HCT116 (cell line): Measurements from ENCODE around the gene PLCB3. TPM values are rescaled to one million over a fixed set of nuclear protein-coding genes. Genes with fewer than 3 reads are reported as not detected.

ENCODE experiments used
- ATAC-seq: fragments of 200-7000 bp; cut with Tn5 transposase; 2 replicates; pipeline ENCODE4 v1.9.1; 2020; ENCODE audit warnings: mild to moderate bottlenecking, moderate library complexity
- BruUV-seq: library from RNA; stranded (reverse); fragments of 400-500 nt; replicated peaks from 2 replicates; lab custom pipeline; 2021; lab: Mats Ljungman, UMichigan
- CTCF ChIA-PET: fragments of 300-600 bp; sonication (Branson Sonifier 250); formaldehyde crosslinking; loops from one replicate; lab custom pipeline; 2021; ENCODE audit warnings: antibody characterized with exemption; lab: Charles Lee
- POLR2A ChIA-PET: fragments of 300-600, 350-600 bp; sonication (Branson Sonifier 250); formaldehyde crosslinking; loops from one replicate; lab custom pipeline; 2021; ENCODE audit warnings: antibody characterized with exemption; lab: Charles Lee
- RAD21 ChIA-PET, 2 experiments: fragments of 300-600 bp; sonication (Branson Sonifier 250); formaldehyde crosslinking; loops; one replicate each; lab custom pipeline; 2023; ENCODE audit warnings: low total read pairs in 2 of 2; ENCODE audit not compliant: uncharacterized antibody in 2 of 2, unreplicated experiment in 2 of 2, low non-redundant PET in 1 of 2; lab: Charles Lee
- DNase-seq: peaks from one replicate; pipeline ENCODE4 v3.0.0-alpha.2; 2010; ENCODE audit warnings: low read depth, low spot score
- H2AFZ ChIP-seq: fragments of 200-600 bp; shearing (Covaris generic), sonication (generic); 2 replicates; pipeline ENCODE4 v1.6.1; 2017; ENCODE audit warnings: low read depth, mixed run types, mixed read lengths, antibody characterized with exemption, low read length; ENCODE audit not compliant: poor library complexity, severe bottlenecking
- H3K27ac ChIP-seq: 2 replicates; pipeline ENCODE4 v1.5.1; 2012; ENCODE audit warnings: low read depth, low read length
- H3K27me3 ChIP-seq: fragments of 200-600 bp; sonication (generic); 2 replicates; pipeline ENCODE4 v1.6.1; 2016; ENCODE audit warnings: mixed run types, low read length, mixed read lengths; ENCODE audit not compliant: insufficient read depth
- H3K36me3 ChIP-seq, 2 experiments: fragments of 200-500 bp in 1 of 2; fragments of 200-600 bp in 1 of 2; sonication (Bioruptor generic) in 1 of 2; sonication (generic) in 1 of 2; 2 replicates each; pipeline versions ENCODE4 v1.5.1 to v1.6.1; 2014 to 2016; ENCODE audit warnings: low read length in 2 of 2, inconsistent platforms in 1 of 2, mixed read lengths in 1 of 2, mixed run types in 1 of 2; ENCODE audit not compliant: insufficient read depth in 2 of 2, control insufficient read depth in 1 of 2
- H3K4me1 ChIP-seq, 2 experiments: fragments of 200-600 bp in 1 of 2; sonication (generic) in 1 of 2; 2 replicates each; pipeline versions ENCODE4 v1.5.1 to v1.6.1; 2012 to 2017; ENCODE audit warnings: low read length in 2 of 2, inconsistent platforms in 1 of 2, mild to moderate bottlenecking in 1 of 2, mixed read lengths in 1 of 2, mixed run types in 1 of 2, moderate library complexity in 1 of 2; ENCODE audit not compliant: insufficient read depth in 2 of 2, control insufficient read depth in 1 of 2
- H3K4me2 ChIP-seq: fragments of 200-600 bp; sonication (generic); 2 replicates; pipeline ENCODE4 v1.6.1; 2017; ENCODE audit warnings: mixed run types, low read length, mixed read lengths
- H3K4me3 ChIP-seq, 2 experiments: fragments of 200-600 bp in 1 of 2; sonication (generic) in 1 of 2; replicated peaks in 1 of 2; 2 replicates each; pipeline ENCODE4 v1.5.1; 2011 to 2016; ENCODE audit warnings: low read length in 2 of 2, control low read depth in 1 of 2, low read depth in 1 of 2, mild to moderate bottlenecking in 1 of 2, mixed read lengths in 1 of 2, mixed run types in 1 of 2
- H3K79me2 ChIP-seq: fragments of 200-600 bp; sonication (generic); 2 replicates; pipeline ENCODE4 v1.6.1; 2017; ENCODE audit warnings: mild to moderate bottlenecking, mixed run types, low read length, moderate library complexity, mixed read lengths; ENCODE audit not compliant: insufficient read depth
- H3K9ac ChIP-seq: fragments of 200-600 bp; sonication (generic); 2 replicates; pipeline ENCODE4 v1.6.1; 2016; ENCODE audit warnings: low read length, mixed read lengths
- H3K9me2 ChIP-seq: fragments of 200-600 bp; sonication (generic), shearing (Covaris generic); 2 replicates; pipeline ENCODE4 v1.6.1; 2017; ENCODE audit warnings: mixed run types, mild to moderate bottlenecking, moderate library complexity; ENCODE audit not compliant: insufficient read depth
- H3K9me3 ChIP-seq, 2 experiments: fragments of 200-500 bp in 1 of 2; fragments of 200-600 bp in 1 of 2; sonication (Bioruptor generic) in 1 of 2; sonication (generic) in 1 of 2; 2 replicates each; pipeline ENCODE4 v1.6.1; 2014 to 2017; ENCODE audit warnings: low read length in 2 of 2, mixed read lengths in 2 of 2, inconsistent platforms in 1 of 2, low read depth in 1 of 2, mild to moderate bottlenecking in 1 of 2, mixed run types in 1 of 2, moderate library complexity in 1 of 2; ENCODE audit not compliant: control insufficient read depth in 1 of 2, insufficient read depth in 1 of 2
- H4K20me1 ChIP-seq: fragments of 200-600 bp; sonication (generic), shearing (Covaris generic); 2 replicates; pipeline ENCODE4 v1.6.1; 2017; ENCODE audit warnings: mixed run types, mild to moderate bottlenecking, moderate library complexity; ENCODE audit not compliant: insufficient read depth
- CBX3 ChIP-seq: IDR thresholded peaks from 2 replicates; pipeline ENCODE4 v1.6.1; 2012; ENCODE audit warnings: low read depth
- CTCF ChIP-seq, 3 experiments: fragments of 200-600 bp in 1 of 3; sonication (generic) in 1 of 3; IDR thresholded peaks in 2 of 3; conservative IDR thresholded peaks in 1 of 3; 2 replicates each; pipeline ENCODE4 v1.5.1; 2012 to 2017; ENCODE audit warnings: low read depth in 2 of 3, low read length in 2 of 3, antibody characterized with exemption in 1 of 3, borderline replicate concordance in 1 of 3, control low read depth in 1 of 3, mild to moderate bottlenecking in 1 of 3, mixed read lengths in 1 of 3, mixed run types in 1 of 3, moderate library complexity in 1 of 3; ENCODE audit not compliant: insufficient read depth in 1 of 3
- EGR1 ChIP-seq: IDR thresholded peaks from 2 replicates; pipeline ENCODE4 v1.6.1; 2012; ENCODE audit warnings: low read depth
- ELF1 ChIP-seq: IDR thresholded peaks from 2 replicates; pipeline ENCODE4 v1.6.1; 2012; ENCODE audit warnings: low read depth, borderline replicate concordance
- EZH2 ChIP-seq: fragments of 200-600 bp; sonication (generic); IDR thresholded peaks from 2 replicates; pipeline ENCODE4 v1.6.1; 2017; ENCODE audit warnings: antibody characterized with exemption, mixed run types
- EZH2phosphoT487 ChIP-seq: fragments of 200-600 bp; IDR thresholded peaks from 2 replicates; pipeline ENCODE4 v1.6.1; 2018; ENCODE audit warnings: antibody characterized with exemption, borderline replicate concordance
- FOSL1 ChIP-seq: IDR thresholded peaks from 2 replicates; pipeline ENCODE4 v1.6.1; 2012; ENCODE audit warnings: low read depth
- JUND ChIP-seq: IDR thresholded peaks from 2 replicates; pipeline ENCODE4 v1.6.1; 2012
- POLR2A ChIP-seq: IDR thresholded peaks from 2 replicates; pipeline ENCODE4 v1.7.0; 2011; ENCODE audit warnings: borderline replicate concordance; ENCODE audit not compliant: insufficient read depth, insufficient read length; ENCODE audit errors: extremely low read depth
- RAD21 ChIP-seq: IDR thresholded peaks from 2 replicates; pipeline ENCODE4 v1.6.1; 2012; ENCODE audit warnings: low read depth, mild to moderate bottlenecking
- SIN3A ChIP-seq: IDR thresholded peaks from 2 replicates; pipeline ENCODE4 v1.6.1; 2012; ENCODE audit warnings: low read depth
- SP1 ChIP-seq: IDR thresholded peaks from 2 replicates; pipeline ENCODE4 v1.6.1; 2012; ENCODE audit warnings: low read depth
- SRF ChIP-seq: IDR thresholded peaks from 2 replicates; pipeline ENCODE4 v1.6.1; 2012; ENCODE audit warnings: low read depth
- TCF7L2 ChIP-seq: IDR thresholded peaks from 2 replicates; pipeline ENCODE4 v1.7.0; 2011; ENCODE audit warnings: borderline replicate concordance, inconsistent platforms; ENCODE audit not compliant: insufficient read depth, insufficient read length; ENCODE audit errors: extremely low read depth
- YY1 ChIP-seq: IDR thresholded peaks from 2 replicates; pipeline ENCODE4 v1.6.1; 2011; ENCODE audit warnings: low read length, low read depth, moderate library complexity, mild to moderate bottlenecking; ENCODE audit not compliant: insufficient replicate concordance; ENCODE audit errors: extremely low read depth
- ZNF274 ChIP-seq: fragments of 200-500 bp; sonication (Bioruptor generic); IDR thresholded peaks from 2 replicates; pipeline ENCODE4 v1.6.1; 2014; ENCODE audit warnings: mild to moderate bottlenecking, low read depth, low read length, inconsistent platforms
- intact Hi-C: fragments of 100-400 bp; cut with micrococcal nuclease; formaldehyde crosslinking; loops from 2 replicates; pipeline ENCODE4 v1.10.0; 2022
- total RNA-seq: library from RNA; stranded (reverse); gene quantifications from one replicate; pipeline ENCODE4 v1.2.1, GENCODE V29; 2021; ENCODE audit not compliant: unreplicated experiment
- TF ChIP-seq, protein P1 (sequence below): IDR thresholded peaks from 2 replicates; pipeline ENCODE4 v1.6.1; 2012
- TF ChIP-seq, protein P2 (sequence below): IDR thresholded peaks from 2 replicates; pipeline ENCODE4 v1.6.1; 2012

PLCB3 gene
- total RNA-seq, 1 experiment from 2014 or later, result 106 TPM

- TF ChIP-seq SP1 (no peak), CBX3 (no peak), EZH2phosphoT487 (no peak), CTCF (IDR thresholded peaks at IDR 0.05 in 2 of 3, conservative IDR thresholded peaks at IDR 0.05 in 1 of 3; ENCODE audit: borderline replicate concordance in 1 of 3, insufficient read depth in 1 of 3, low read depth in 2 of 3, low read length in 2 of 3) (no peak), ZNF274 (no peak), RAD21 (no peak), FOSL1 (no peak), JUND (no peak), SIN3A (no peak), EZH2 (no peak), EGR1 (no peak)
These were observed 40.9 kb upstream of the PLCB3 start (continued) for GRCh38 chr11:64210301-64211020.

DNA sequence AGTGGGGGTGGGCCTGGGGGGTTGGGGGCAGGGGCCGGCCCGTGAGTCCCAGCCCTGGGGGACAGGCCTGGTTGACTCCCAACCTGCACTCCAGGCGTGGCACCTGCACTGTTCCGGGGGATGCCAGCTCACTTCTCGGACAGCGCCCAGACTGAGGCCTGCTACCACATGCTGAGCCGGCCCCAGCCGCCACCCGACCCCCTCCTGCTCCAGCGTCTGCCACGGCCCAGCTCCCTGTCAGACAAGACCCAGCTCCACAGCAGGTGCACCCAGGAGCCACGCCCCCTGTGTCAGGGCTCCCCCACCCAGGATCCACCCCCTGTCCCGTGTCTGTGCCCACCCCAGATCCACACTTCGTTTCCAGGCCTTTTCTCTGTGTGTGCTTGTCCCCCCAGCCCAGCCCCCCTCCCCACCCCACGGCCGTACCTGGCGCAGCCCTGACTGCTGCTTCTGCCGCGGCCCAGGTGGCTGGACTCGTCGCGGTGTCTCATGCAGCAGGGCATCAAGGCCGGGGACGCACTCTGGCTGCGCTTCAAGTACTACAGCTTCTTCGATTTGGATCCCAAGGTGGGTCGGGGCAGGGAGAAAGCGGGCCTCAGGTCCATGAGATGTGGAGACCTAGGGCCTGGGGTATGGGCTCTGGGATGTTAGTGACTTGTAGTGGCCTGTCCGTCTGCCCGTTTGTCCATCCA lies 40.0 kb upstream of the PLCB3 start:
- Histone ChIP-seq H3K27me3 (no peaks in the 10 kb centered on the region), H3K36me3 (peaks cover 6 to 7% of the 10 kb centered on the region in 2 experiments; a peak in 3 of 4 replicates), H3K4me2 (no peak overlapping the region), H4K20me1 (no peaks in the 10 kb centered on the region), H3K79me2 (no peaks in the 10 kb centered on the region), H2AFZ (no peak overlapping the region), H3K9me3 (no peaks in the 10 kb centered on the region), H3K27ac (no peak overlapping the region), H3K9ac (no peak overlapping the region), H3K4me1 (no peaks in the 10 kb centered on the region), H3K9me2 (no peaks in the 10 kb centered on the region), H3K4me3 (no peak overlapping the region)
- ChIA-PET CTCF (no interaction called here), POLR2A (no interaction called here), RAD21 (no interaction called here)
- ATAC-seq (no peak), DNase-seq (no peak)
- intact Hi-C loops, result no loop called here
- BruUV-seq, result no TSS peak
- TF ChIP-seq EGR1, result no peak
- no peak for TF ChIP-seq TCF7L2
- TF ChIP-seq, protein P1, sequence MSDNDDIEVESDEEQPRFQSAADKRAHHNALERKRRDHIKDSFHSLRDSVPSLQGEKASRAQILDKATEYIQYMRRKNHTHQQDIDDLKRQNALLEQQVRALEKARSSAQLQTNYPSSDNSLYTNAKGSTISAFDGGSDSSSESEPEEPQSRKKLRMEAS, result no peak
- no peak for TF ChIP-seq SRF
- no peak for TF ChIP-seq SP1
- TF ChIP-seq YY1, result no peak
- TF ChIP-seq, protein P2, sequence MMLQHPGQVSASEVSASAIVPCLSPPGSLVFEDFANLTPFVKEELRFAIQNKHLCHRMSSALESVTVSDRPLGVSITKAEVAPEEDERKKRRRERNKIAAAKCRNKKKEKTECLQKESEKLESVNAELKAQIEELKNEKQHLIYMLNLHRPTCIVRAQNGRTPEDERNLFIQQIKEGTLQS, result no peak
- TF ChIP-seq ELF1, result no peak
- TF ChIP-seq EZH2phosphoT487, result no peak
- no peak for TF ChIP-seq POLR2A
- no peak for TF ChIP-seq CTCF (IDR thresholded peaks at IDR 0.05 in 2 of 3, conservative IDR thresholded peaks at IDR 0.05 in 1 of 3; ENCODE audit: borderline replicate concordance in 1 of 3, insufficient read depth in 1 of 3, low read depth in 2 of 3, low read length in 2 of 3)
